ENCODE data around the gene ITGAX. TPM values are rescaled to one million over a fixed set of nuclear protein-coding genes. Genes with fewer than 3 reads are reported as not detected.

Gene ITGAX
- total RNA-seq, 4 donors from 2014 or later = 0.70 to 18.2 (median 2.5) TPM; not detected in 1

DNA sequence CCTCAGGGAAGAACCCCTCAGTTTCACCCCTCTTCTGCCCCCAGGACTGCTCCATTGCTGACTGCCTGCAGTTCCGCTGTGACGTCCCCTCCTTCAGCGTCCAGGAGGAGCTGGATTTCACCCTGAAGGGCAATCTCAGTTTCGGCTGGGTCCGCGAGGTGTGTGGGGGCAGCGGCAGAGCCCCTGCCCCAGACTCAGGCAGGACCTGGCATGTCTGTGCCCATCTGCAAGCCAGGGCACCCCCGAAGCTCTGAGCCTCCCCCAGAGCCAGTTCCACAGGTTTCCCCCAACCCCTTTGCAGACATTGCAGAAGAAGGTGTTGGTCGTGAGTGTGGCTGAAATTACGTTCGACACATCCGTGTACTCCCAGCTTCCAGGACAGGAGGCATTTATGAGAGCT is 68.8 kb downstream of the ITGAX start:
- no peak for TF ChIP-seq POLR2A (IDR thresholded peaks at IDR 0.05)
- H3K27ac ChIP-seq = peak overlapping the region in 1 of 4 donors; percentile 13
- H3K27me3 ChIP-seq = no peaks in the 10 kb centered on the region
- peaks cover 0 to 14% (median 0%) of the 10 kb centered on the region in 4 donors for H3K4me1 ChIP-seq
- H3K9me3 ChIP-seq = no peaks in the 10 kb centered on the region
- H3K36me3 ChIP-seq = no peaks in the 10 kb centered on the region
- no peak for DNase-seq
- no peak overlapping the region for H3K4me3 ChIP-seq

DNA sequence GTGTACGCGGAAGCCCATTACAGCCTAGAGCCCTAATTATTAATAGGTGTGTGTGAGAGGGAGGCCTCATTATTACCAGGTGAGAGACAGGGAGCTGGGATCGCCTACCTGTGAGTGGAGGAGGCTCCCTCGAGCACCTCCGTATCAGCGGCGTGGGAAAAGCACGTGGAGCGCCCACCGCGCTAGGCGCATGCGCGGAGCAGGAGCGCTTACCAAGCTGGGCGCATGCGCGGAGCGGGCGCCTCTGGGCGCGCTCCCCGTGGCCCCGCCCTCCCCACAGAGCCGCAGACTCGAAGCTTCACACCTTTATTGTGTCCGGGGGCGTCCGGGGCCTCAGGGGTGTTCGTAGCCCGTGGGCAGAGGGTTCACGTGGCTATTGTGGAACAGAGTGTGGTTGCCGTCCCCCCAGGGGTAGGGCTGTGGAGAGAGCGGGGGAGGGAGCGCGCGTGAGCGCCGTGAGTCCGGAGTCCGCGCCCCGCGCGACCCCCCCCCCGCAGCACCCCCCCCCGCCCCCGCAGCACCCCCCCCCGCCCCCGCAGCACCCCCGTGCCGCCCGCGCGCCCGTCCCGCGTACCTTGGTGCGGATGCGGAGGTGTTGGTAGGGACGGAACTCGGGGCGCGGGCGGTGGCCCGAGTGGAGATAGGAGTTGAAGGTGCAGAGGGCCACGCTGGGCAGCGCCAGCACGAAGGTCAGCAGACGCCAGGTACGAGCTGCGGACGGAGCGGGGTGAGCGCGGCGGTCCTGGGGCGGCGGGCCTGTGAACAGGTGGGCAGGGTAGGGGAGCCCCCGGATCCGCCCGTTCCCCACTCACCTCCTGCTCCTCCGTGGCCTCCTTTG is 72.7 kb downstream of the ITGAX start:
- peak overlapping the region; percentile 12 to 55 (median 32) for H3K4me3 ChIP-seq
- no peak for TF ChIP-seq POLR2A (IDR thresholded peaks at IDR 0.05)
- TF ChIP-seq, protein P1, sequence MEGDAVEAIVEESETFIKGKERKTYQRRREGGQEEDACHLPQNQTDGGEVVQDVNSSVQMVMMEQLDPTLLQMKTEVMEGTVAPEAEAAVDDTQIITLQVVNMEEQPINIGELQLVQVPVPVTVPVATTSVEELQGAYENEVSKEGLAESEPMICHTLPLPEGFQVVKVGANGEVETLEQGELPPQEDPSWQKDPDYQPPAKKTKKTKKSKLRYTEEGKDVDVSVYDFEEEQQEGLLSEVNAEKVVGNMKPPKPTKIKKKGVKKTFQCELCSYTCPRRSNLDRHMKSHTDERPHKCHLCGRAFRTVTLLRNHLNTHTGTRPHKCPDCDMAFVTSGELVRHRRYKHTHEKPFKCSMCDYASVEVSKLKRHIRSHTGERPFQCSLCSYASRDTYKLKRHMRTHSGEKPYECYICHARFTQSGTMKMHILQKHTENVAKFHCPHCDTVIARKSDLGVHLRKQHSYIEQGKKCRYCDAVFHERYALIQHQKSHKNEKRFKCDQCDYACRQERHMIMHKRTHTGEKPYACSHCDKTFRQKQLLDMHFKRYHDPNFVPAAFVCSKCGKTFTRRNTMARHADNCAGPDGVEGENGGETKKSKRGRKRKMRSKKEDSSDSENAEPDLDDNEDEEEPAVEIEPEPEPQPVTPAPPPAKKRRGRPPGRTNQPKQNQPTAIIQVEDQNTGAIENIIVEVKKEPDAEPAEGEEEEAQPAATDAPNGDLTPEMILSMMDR (IDR thresholded peaks at IDR 0.05) = no peak

DNA sequence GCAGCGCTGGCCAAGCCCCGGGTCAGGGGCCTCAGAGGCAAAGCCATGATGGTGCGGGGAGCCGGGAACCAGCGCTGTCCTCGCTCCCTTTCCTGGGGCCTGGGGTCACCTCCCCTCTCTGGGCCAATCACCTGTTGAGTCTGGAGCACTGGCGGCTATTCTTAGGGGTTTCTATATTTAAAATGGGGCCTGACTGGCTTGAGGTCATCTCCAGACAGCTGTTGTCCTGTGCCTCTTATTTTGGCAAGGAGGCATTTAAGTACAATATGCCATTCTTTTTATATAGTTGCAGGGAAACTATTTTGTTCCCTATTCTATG is 73.3 kb downstream of the ITGAX start, which contains the start of gene COX6A2:
COX6A2 (minus strand) TSS at position 82 of the 319 bp plus-strand sequence; CDS start at position 47, 35 bp downstream.
- no peaks in the 10 kb centered on the region for H3K27me3 ChIP-seq
- peak within 1 kb of the TSS; percentile 12 to 55 (median 32) for H3K4me3 ChIP-seq
- DNase-seq = no peak
- no peaks in the 10 kb centered on the region for H3K36me3 ChIP-seq
- no peaks in the 10 kb centered on the region for H3K9me3 ChIP-seq
- peaks cover 0 to 14% (median 0%) of the 10 kb centered on the region in 4 donors for H3K4me1 ChIP-seq
- H3K27ac ChIP-seq = peak within 1 kb of the TSS in 1 of 4 donors; percentile 33
- TF ChIP-seq POLR2A (IDR thresholded peaks at IDR 0.05) = no peak
- TF ChIP-seq, protein P1 (IDR thresholded peaks at IDR 0.05) = no peak

More for the DNA sequence above, 72.7 kb downstream of the ITGAX start:
- no peaks in the 10 kb centered on the region for H3K9me3 ChIP-seq
- H3K4me1 ChIP-seq = peaks cover 0 to 14% (median 0%) of the 10 kb centered on the region in 4 donors
- H3K36me3 ChIP-seq = no peaks in the 10 kb centered on the region
- peak overlapping the region in 1 of 4 donors; percentile 33 for H3K27ac ChIP-seq
- H3K27me3 ChIP-seq = no peaks in the 10 kb centered on the region
- DNase-seq = peak in 2 of 3 donors; percentile 77 to 78

DNA sequence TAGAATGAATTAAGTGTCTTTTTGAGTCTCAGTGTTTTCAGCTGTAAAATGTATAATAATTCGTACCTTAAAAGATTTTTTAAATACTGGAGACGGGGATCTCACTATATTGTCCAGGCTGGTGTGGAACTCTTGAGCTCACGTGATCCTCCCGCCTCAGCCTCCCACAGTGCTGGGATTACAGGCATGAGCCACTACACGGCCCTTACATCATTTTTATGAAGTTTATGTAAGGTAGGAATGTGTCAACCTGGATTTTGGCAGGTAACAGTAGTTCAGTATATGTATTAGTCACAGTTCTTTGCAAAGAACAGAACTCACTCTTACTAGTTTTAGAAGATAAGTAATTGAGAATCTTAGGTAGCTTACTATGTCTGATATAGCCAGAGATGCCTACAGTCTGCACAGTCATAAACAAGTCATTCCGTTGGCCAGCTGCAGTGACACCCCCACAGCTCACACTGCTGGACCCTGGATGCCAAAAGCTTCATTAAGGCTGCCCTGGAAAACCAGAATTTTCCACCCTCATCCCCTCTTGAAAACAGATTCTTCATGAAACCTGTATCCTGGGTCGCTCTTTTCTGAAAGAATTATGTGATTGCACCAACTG is 73.8 kb downstream of the ITGAX start:
- no peaks in the 10 kb centered on the region for H3K9me3 ChIP-seq
- no peak overlapping the region for H3K4me3 ChIP-seq
- H3K27me3 ChIP-seq = no peaks in the 10 kb centered on the region
- peaks cover 0 to 14% (median 0%) of the 10 kb centered on the region in 4 donors for H3K4me1 ChIP-seq
- DNase-seq = peak in 1 of 3 donors; percentile 9
- no peak for TF ChIP-seq POLR2A (IDR thresholded peaks at IDR 0.05)
- TF ChIP-seq, protein P1 (IDR thresholded peaks at IDR 0.05) = no peak
- H3K36me3 ChIP-seq = no peaks in the 10 kb centered on the region
- H3K27ac ChIP-seq = no peak overlapping the region

DNA sequence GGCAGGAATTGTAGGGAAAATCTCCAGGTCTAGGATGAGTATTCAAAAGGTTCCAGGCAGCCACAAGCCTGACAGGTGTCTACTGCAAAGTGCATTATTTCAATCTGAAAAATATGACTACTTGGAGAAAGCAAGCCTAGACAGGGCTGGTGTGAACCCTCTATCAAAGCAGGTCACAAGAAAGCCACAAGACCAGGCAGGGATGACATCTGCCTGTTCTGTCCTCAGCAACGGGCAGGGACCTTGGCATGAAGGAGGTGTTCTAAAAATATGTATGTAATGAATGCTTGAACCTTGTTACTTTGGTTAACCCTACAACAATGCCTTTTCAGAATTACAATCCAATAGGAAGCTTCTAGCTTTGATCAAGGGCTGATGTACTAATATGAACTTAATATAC is 74.3 kb downstream of the ITGAX start:
- Histone ChIP-seq H3K4me3 (no peak overlapping the region), H3K27ac (no peak overlapping the region)

More for the DNA sequence above, 74.3 kb downstream of the ITGAX start:
- H3K36me3 ChIP-seq = no peaks in the 10 kb centered on the region
- H3K9me3 ChIP-seq = no peaks in the 10 kb centered on the region
- no peak for DNase-seq
- TF ChIP-seq, protein P1 (IDR thresholded peaks at IDR 0.05) = no peak
- TF ChIP-seq POLR2A (IDR thresholded peaks at IDR 0.05) = no peak
- no peaks in the 10 kb centered on the region for H3K27me3 ChIP-seq
- H3K4me1 ChIP-seq = peaks cover 0 to 14% (median 0%) of the 10 kb centered on the region in 4 donors
